Measurements from ENCODE around the gene SERTAD1.
A peak's percentile ranks its signal among the peaks of the same experiment; 100 is the strongest.
"Not testable (repeated sequence)": the region's sequence is repeated elsewhere in the genome, so short reads cannot be mapped to it uniquely, and the experiment has no call there.

The SERTAD1 gene, protein sequence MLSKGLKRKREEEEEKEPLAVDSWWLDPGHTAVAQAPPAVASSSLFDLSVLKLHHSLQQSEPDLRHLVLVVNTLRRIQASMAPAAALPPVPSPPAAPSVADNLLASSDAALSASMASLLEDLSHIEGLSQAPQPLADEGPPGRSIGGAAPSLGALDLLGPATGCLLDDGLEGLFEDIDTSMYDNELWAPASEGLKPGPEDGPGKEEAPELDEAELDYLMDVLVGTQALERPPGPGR

DNA sequence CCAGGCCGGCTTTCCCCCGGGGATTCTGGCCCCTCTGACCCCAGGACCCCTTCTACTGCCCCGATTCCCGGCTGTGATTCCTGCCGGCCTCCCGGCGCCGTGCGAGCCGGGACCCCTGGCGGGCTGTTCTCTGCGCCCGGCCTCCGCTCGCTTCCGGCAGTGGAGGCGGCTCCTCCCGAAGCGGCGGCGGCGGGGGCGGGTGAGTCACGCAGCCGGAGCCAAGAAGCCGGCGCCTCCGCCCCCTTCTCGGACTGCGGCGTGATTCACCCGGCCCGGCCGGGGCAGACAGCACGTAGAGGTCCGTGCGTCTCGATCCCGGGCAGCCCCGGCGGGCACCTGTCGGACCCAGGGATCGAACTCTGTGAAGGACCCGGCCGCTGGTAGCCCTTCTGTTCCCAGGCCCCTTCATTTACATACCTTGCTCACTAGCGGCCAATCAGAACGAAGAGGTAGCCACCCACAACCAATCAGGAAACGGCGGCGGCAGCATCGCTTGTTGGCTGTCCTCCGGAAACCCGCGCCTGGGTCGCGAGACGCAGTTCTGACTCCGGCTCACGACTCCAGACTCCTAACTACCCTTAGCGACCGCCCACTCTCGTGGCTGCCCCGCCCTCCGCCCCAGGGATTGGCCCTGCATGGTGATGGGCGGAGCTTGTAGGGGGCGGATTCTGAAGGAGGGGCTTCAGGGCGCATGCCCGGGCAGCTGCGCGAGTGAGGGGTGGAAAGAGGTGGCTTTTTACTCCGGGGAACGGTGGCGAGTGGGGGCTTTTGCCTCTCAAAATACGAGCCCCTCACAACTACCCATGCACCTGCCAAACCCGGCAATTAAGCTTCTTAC is at the start of gene SERTAD1:
Gene SERTAD1, minus strand, starts transcription at position 543 of the 838 bp plus-strand sequence. CDS start 2,446 bp downstream, outside the sequence.
- DNase-seq (ENCODE audit: low read depth) = peak; percentile 94

- DNase-seq (ENCODE audit: low read depth) = no peak
Observed at GRCh38 chr19:40474737-40475136, 48.9 kb upstream of the SERTAD1 start.

- no peak for DNase-seq (ENCODE audit: low read depth)
Observed at GRCh38 chr19:40472516-40472915, 46.7 kb upstream of the SERTAD1 start.

GRCh38 chr19:40471111-40471510 is 45.3 kb upstream of the SERTAD1 start:
- no peak for DNase-seq (ENCODE audit: low read depth)

GRCh38 chr19:40469011-40469410 is 43.2 kb upstream of the SERTAD1 start:
- no peak for DNase-seq (ENCODE audit: low read depth)

DNA sequence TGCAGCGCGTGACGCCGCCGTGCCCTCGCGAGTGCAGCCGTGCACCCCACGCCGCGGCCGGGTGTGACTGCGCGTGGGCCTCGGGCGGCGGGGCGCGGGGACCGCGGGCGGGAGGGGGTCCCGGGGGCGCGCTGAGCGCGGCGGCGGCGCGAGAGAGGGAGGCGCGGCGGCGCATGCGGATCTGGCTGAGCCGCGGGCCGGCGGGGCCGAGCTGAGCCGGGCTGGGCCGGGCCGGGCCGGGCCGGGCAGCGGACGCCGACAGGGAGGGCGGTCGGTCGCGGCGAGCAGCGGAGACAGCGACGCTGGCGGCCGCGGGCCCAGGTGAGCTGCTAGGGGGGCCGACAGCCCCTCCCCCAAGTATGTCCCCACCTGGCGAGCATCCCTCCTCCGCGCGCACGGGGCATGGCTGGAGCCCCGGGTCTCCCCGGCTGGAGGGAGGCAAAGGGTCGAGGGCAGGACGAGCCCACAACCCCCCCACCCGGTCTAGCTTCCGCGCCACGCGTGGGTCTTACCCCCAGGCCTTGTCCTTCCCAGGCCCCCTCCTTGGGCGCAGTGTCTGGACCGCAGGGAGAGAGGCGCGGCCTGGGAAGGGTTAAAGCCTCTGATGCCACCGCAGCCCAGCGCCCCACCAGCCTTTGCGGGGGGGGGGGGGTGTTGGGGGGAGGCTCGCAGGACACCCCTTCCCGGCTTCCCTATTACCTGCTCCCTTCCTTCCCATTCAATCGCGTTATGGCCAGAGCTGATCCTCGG is 41.4 kb upstream of the SERTAD1 start, which contains the start of gene SPTBN4:
Gene SPTBN4, plus strand, starts transcription at position 17 of the 750 bp plus-strand sequence. CDS start 5,621 bp downstream, outside the sequence.
- DNase-seq (ENCODE audit: low read depth) = no peak

GRCh38 chr19:40466219-40466984 is 40.6 kb upstream of the SERTAD1 start:
- no peak for DNase-seq (ENCODE audit: low read depth)

- peak; percentile 96 for DNase-seq (ENCODE audit: low read depth)
Observed at GRCh38 chr19:40465557-40466218, 39.9 kb upstream of the SERTAD1 start, which contains the start of gene BLVRB. BLVRB (minus strand) TSS chr19:40465745; CDS start chr19:40465688, 57 bp downstream.

DNA sequence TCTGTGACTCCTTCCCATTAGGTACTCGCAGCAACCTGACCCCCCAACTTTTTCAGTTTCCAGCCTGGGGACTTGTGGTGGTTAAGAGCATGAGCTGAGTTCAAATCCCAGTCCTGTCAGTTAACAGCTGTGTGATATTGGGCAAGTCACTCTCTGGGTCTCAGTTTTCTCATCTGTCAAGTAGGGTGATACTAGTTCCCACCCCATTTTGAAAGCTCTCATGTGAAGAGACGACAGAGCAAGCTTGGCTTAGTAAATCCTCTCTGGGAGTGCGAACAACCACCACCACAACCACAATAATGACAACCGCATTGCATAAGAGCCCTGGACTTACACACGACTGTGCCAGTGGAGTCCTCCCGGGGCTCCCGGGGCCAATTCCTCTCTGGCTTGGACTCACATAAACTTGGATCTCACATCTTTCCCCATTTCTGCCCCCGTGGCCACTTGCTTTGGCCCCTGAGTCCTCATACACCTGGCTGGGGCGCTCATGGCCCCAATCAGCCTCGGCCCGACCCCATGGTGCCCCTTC is 39.3 kb upstream of the SERTAD1 start:
- no peak for DNase-seq (ENCODE audit: low read depth)

DNA sequence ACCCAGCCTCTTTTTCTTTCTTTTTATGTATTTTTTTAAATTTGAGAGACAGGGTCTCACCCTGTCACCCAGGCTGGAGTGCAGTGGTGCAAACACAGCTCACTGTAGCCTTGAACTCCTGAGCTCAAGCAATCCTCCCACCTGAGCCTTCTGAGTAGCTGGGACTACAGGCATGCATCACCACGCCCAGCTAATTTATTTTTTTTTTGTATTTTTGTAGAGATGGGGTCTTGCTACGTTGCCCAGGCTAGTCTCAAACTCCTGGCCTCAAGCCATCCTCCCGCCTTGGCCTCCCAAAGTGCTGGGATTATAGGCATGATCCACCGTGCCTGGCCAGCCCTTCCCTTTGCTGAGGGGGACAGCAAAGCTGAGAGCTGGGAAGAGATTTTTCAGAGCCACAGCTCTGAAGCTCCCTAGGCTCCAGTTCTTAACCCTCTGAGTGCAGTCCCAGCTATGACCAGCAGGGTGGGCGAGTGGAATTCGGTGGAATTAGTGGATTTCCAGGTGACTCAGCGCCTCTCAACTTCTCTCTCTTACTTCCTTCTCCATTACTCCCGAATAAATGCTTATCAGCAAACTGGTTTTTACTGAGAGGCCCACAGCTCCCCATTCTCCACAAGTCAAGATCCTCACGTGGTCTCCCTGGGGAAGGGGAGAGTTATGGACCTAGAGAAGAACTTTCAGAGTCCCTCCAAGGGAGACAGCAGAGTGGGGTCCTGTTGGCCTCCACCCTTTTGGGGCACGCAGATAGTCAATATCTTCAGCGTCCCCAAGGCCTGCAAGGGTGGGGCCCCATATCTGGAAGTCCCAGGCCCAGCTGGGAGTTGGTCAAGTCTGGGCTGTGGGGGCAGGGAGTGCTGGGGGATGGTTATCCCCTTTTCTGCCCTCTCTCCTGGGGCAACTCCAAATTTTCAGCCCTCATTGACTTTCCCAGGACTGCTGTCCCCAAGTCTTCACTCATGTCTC is 38.5 kb upstream of the SERTAD1 start:
- no peak for DNase-seq (ENCODE audit: low read depth)

GRCh38 chr19:40463587-40464037 is 37.8 kb upstream of the SERTAD1 start:
- not testable (repeated sequence) for DNase-seq (ENCODE audit: low read depth)

DNA sequence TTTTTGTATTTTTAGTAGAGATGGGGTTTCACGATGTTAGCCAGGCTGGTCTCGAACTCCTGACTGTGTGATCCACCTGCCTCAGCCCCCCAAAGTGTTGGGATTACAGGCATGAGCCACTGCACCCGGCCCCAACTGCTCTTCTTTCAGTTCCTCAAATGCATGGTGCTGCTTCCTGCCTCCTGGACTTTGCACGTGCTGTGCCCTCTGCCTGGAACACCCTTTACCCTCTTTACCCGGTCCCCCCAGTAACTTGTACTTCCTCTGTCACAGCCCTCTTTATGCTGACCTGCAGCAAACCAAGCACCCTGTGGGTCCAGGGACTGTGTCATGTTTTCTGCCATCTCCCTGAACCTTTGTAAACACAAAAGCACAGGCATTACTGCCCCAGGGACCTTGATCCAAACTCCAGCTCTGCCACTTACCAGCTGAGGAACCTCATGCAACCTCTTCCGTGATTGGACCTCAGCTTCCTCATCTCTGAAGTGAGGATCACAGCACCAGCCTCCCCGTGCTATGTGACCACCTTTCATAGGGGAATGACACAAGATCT is 36.0 kb upstream of the SERTAD1 start:
- no peak for DNase-seq (ENCODE audit: low read depth)

GRCh38 chr19:40460185-40460584 is 34.4 kb upstream of the SERTAD1 start:
- no peak for DNase-seq (ENCODE audit: low read depth)

DNA sequence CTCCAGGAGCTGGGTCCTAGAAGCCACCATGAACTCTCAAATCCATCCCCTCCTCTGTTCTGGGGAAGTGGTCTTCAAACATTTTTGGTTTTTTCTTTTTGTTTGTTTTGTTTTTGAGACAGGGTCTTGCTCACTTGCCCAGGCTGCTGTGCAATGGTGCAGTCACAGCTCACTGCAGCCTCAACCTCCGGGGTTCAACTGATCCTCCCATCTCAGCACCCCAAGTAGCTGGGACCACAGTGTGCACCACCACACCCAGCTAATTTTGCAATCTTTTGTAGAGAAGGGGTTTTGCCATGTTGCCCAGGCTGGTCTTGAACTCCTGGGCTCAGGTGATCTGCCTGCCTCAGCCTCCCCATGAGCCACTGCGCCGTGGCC is 32.8 kb upstream of the SERTAD1 start:
- DNase-seq (ENCODE audit: low read depth) = no peak

GRCh38 chr19:40457953-40458596 is 32.3 kb upstream of the SERTAD1 start:
- DNase-seq (ENCODE audit: low read depth) = no peak

DNA sequence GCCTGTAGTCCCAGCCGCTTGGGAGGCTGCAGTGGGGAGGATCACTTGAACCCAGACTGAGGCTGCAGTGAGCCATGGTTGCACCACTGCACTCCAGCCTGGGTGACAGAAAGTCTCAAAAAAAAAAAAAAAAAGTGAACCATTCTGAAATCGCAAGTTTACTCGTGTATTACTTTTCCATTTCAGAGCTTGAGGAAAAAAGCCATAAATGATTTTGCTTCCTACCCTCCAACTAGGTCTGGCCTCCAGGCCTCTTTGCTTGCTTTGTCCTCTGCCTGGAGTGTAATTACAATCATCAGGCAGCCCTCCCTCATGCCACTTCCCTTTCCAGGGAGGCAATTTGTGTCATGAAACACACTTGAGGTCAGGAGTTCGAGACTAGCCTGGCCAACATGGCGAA is 31.3 kb upstream of the SERTAD1 start:
- DNase-seq (ENCODE audit: low read depth) = no peak

GRCh38 chr19:40453943-40454342 is 28.2 kb upstream of the SERTAD1 start:
- DNase-seq (ENCODE audit: low read depth) = not testable (repeated sequence)

GRCh38 chr19:40453151-40453735 is 27.5 kb upstream of the SERTAD1 start:
- no peak for DNase-seq (ENCODE audit: low read depth)

Measured in non-pigmented ciliary epithelial cell (primary cell).